Neural cell (in vitro differentiated cells): Measurements from ENCODE around the gene METTL16. TPM values are rescaled to one million over a fixed set of nuclear protein-coding genes. Genes with fewer than 3 reads are reported as not detected.

Experiments used
- H2AFZ ChIP-seq: fragments of 200-600, 300-800 bp; sonication (generic), shearing (Covaris generic); 2 replicates; pipeline ENCODE4 v1.6.0; 2014; ENCODE audit warnings: low read depth, mild to moderate bottlenecking, antibody characterized with exemption, low read length, moderate library complexity
- H3F3A ChIP-seq: fragments of 200-600 bp; shearing (Covaris generic); 2 replicates; pipeline ENCODE4 v1.6.1; 2016; ENCODE audit warnings: mild to moderate bottlenecking, moderate library complexity, mixed read lengths, antibody characterized with exemption, low read length; ENCODE audit not compliant: insufficient read depth, poor library complexity, severe bottlenecking
- H3K27ac ChIP-seq: fragments of 200-600, 300-800 bp; sonication (generic), shearing (Covaris generic); 2 replicates; pipeline ENCODE4 v1.5.1; 2014; ENCODE audit warnings: mild to moderate bottlenecking, low read length, moderate library complexity
- H3K27me3 ChIP-seq: fragments of 300-800, 200-600 bp; sonication (generic), shearing (Covaris generic); 2 replicates; pipeline ENCODE4 v1.6.0; 2014; ENCODE audit warnings: mild to moderate bottlenecking, low read depth, low read length, moderate library complexity; ENCODE audit not compliant: insufficient read depth
- H3K36me3 ChIP-seq: fragments of 300-800, 200-600 bp; sonication (generic), shearing (Covaris generic); 2 replicates; pipeline ENCODE4 v1.5.1; 2014; ENCODE audit warnings: mild to moderate bottlenecking, antibody characterized with exemption, low read length, moderate library complexity; ENCODE audit not compliant: insufficient read depth
- H3K4me2 ChIP-seq: fragments of 300-800, 200-600 bp; sonication (generic), shearing (Covaris generic); 2 replicates; pipeline ENCODE4 v1.6.0; 2014; ENCODE audit warnings: mild to moderate bottlenecking, low read length
- H3K4me3 ChIP-seq: fragments of 300-800, 200-600 bp; sonication (generic), shearing (Covaris generic); 2 replicates; pipeline ENCODE4 v1.5.1; 2014; ENCODE audit warnings: mild to moderate bottlenecking, low read length, moderate library complexity
- H3K79me2 ChIP-seq: fragments of 200-600 bp; shearing (Covaris generic); replicated peaks from 2 replicates; pipeline ENCODE4 v1.6.0; 2014; ENCODE audit warnings: mild to moderate bottlenecking, low read length, moderate library complexity; ENCODE audit not compliant: insufficient read depth
- H3K9ac ChIP-seq: fragments of 300-800, 200-600 bp; sonication (generic), shearing (Covaris generic); 2 replicates; pipeline ENCODE4 v1.6.1; 2016; ENCODE audit warnings: mild to moderate bottlenecking, low read length, mixed read lengths
- H3K9me2 ChIP-seq: fragments of 200-600 bp; shearing (Covaris generic); 2 replicates; pipeline ENCODE4 v1.6.1; 2016; ENCODE audit warnings: mild to moderate bottlenecking, low read length, mixed read lengths; ENCODE audit not compliant: insufficient read depth
- H3K9me3 ChIP-seq: fragments of 200-600, 300-800 bp; sonication (generic), shearing (Covaris generic); 2 replicates; pipeline ENCODE4 v1.6.1; 2016; ENCODE audit warnings: mild to moderate bottlenecking, mixed run types, low read length, moderate library complexity, mixed read lengths
- H4K20me1 ChIP-seq: fragments of 200-600 bp; shearing (Covaris generic); 2 replicates; pipeline ENCODE4 v1.6.1; 2016; ENCODE audit warnings: mild to moderate bottlenecking, mixed run types; ENCODE audit not compliant: insufficient read depth
- EP300 ChIP-seq: fragments of 450-650 bp; conservative IDR thresholded peaks from 2 replicates; pipeline ENCODE4 v1.6.1; 2014; ENCODE audit warnings: antibody characterized with exemption, mild to moderate bottlenecking, moderate library complexity; ENCODE audit not compliant: poor library complexity, severe bottlenecking
- EZH2 ChIP-seq: fragments of 200-600, 300-800 bp; shearing (Covaris generic), sonication (generic); IDR thresholded peaks from 2 replicates; pipeline ENCODE4 v1.6.1; 2014; ENCODE audit warnings: antibody characterized with exemption, low read length, borderline replicate concordance, mild to moderate bottlenecking; ENCODE audit not compliant: insufficient read depth, poor library complexity, severe bottlenecking
- MXI1 ChIP-seq: fragments of 450-650 bp; conservative IDR thresholded peaks from 2 replicates; pipeline ENCODE4 v1.6.1; 2014; ENCODE audit warnings: antibody characterized with exemption, mild to moderate bottlenecking; ENCODE audit not compliant: poor library complexity, severe bottlenecking
- POLR2AphosphoS5 ChIP-seq: IDR thresholded peaks from 2 replicates; pipeline ENCODE4 v1.6.1; 2012
- RAD21 ChIP-seq: fragments of 450-650 bp; conservative IDR thresholded peaks from 2 replicates; pipeline ENCODE4 v1.6.1; 2014; ENCODE audit warnings: antibody characterized with exemption, mild to moderate bottlenecking, moderate library complexity
- SMC3 ChIP-seq: fragments of 450-650 bp; conservative IDR thresholded peaks from 2 replicates; pipeline ENCODE4 v1.6.1; 2014; ENCODE audit warnings: antibody characterized with exemption, mild to moderate bottlenecking, moderate library complexity; ENCODE audit not compliant: poor library complexity
- TAF1 ChIP-seq: IDR thresholded peaks from 2 replicates; pipeline ENCODE4 v1.6.1; 2012; ENCODE audit warnings: low read depth
- polyA plus RNA-seq: library from polyadenylated mRNA; depleted of rRNA; stranded (reverse); fragments of >200 nt; gene quantifications from 2 replicates; pipeline ENCODE4 v1.2.3, GENCODE V29; 2014
- TF ChIP-seq, protein P1 (sequence below): IDR thresholded peaks from 2 replicates; pipeline ENCODE4 v1.6.1; 2012; ENCODE audit warnings: borderline replicate concordance
- TF ChIP-seq, protein P2 (sequence below): fragments of 450-650 bp; IDR thresholded peaks from 2 replicates; pipeline ENCODE4 v1.5.1; 2014; ENCODE audit warnings: antibody characterized with exemption, mild to moderate bottlenecking, moderate library complexity; ENCODE audit not compliant: poor library complexity, severe bottlenecking

METTL16 gene
- polyA plus RNA-seq, 1 donor from 2014 or later = 20.3 TPM

DNA sequence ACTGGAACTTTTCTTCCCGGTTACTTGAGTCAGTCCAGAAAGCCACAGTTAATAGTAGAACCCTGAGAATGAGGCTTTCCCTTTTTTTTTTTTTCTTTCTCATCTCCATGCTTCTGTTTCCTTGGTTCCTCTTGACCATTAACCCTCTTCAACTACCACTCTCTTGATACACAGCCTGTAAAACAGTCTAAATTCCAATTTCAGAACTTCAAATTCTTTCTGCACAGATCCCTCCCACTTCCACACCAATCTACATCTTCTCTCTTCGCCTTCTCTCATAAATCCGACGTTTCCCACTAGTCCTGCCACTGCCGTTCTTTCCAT lies 588 bp downstream of the METTL16 start:
- no peak for TF ChIP-seq RAD21
- TF ChIP-seq TAF1 = no peak
- TF ChIP-seq MXI1 = no peak
- no peak for TF ChIP-seq EZH2
- TF ChIP-seq POLR2AphosphoS5 = no peak
- TF ChIP-seq EP300 = no peak
- TF ChIP-seq, protein P1, sequence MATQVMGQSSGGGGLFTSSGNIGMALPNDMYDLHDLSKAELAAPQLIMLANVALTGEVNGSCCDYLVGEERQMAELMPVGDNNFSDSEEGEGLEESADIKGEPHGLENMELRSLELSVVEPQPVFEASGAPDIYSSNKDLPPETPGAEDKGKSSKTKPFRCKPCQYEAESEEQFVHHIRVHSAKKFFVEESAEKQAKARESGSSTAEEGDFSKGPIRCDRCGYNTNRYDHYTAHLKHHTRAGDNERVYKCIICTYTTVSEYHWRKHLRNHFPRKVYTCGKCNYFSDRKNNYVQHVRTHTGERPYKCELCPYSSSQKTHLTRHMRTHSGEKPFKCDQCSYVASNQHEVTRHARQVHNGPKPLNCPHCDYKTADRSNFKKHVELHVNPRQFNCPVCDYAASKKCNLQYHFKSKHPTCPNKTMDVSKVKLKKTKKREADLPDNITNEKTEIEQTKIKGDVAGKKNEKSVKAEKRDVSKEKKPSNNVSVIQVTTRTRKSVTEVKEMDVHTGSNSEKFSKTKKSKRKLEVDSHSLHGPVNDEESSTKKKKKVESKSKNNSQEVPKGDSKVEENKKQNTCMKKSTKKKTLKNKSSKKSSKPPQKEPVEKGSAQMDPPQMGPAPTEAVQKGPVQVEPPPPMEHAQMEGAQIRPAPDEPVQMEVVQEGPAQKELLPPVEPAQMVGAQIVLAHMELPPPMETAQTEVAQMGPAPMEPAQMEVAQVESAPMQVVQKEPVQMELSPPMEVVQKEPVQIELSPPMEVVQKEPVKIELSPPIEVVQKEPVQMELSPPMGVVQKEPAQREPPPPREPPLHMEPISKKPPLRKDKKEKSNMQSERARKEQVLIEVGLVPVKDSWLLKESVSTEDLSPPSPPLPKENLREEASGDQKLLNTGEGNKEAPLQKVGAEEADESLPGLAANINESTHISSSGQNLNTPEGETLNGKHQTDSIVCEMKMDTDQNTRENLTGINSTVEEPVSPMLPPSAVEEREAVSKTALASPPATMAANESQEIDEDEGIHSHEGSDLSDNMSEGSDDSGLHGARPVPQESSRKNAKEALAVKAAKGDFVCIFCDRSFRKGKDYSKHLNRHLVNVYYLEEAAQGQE = no peak
- TF ChIP-seq, protein P2, sequence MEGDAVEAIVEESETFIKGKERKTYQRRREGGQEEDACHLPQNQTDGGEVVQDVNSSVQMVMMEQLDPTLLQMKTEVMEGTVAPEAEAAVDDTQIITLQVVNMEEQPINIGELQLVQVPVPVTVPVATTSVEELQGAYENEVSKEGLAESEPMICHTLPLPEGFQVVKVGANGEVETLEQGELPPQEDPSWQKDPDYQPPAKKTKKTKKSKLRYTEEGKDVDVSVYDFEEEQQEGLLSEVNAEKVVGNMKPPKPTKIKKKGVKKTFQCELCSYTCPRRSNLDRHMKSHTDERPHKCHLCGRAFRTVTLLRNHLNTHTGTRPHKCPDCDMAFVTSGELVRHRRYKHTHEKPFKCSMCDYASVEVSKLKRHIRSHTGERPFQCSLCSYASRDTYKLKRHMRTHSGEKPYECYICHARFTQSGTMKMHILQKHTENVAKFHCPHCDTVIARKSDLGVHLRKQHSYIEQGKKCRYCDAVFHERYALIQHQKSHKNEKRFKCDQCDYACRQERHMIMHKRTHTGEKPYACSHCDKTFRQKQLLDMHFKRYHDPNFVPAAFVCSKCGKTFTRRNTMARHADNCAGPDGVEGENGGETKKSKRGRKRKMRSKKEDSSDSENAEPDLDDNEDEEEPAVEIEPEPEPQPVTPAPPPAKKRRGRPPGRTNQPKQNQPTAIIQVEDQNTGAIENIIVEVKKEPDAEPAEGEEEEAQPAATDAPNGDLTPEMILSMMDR = no peak
- TF ChIP-seq SMC3 = no peak
- peaks cover 7% of the 10 kb centered on the region for H3F3A ChIP-seq
- no peaks in the 10 kb centered on the region for H3K9me2 ChIP-seq
- H3K79me2 ChIP-seq = peaks cover 29% of the 10 kb centered on the region
- H3K27ac ChIP-seq = peak overlapping the region; percentile 91
- no peaks in the 10 kb centered on the region for H3K9me3 ChIP-seq
- H3K36me3 ChIP-seq = no peaks in the 10 kb centered on the region
- H3K27me3 ChIP-seq = no peaks in the 10 kb centered on the region
- peak overlapping the region; percentile 88 for H3K4me2 ChIP-seq
- H3K9ac ChIP-seq = peak overlapping the region; percentile 78
- peak overlapping the region; percentile 84 for H2AFZ ChIP-seq
- no peaks in the 10 kb centered on the region for H4K20me1 ChIP-seq
- H3K4me3 ChIP-seq = peak overlapping the region; percentile 67

DNA sequence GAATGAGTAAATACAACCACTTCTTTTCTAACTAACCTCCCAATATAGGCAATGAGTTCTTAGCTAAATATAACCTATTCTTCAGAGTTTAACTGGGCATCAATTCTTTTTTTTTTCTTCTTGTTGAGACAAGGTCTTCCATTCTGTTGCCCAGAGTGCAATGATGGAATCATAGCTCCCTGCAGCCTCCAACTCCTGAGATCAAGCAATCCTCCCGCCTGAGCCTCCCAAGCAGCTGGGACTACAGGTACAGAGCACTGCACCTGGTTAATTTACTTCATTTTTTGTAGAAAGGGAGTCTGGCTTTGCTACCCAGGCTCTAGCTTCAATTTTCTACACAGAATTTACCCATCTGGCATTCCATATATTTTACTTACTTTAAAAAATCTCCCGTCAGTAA lies 1.1 kb downstream of the METTL16 start:
- H3K4me3 ChIP-seq = peak overlapping the region; percentile 67
- peak overlapping the region; percentile 91 for H3K27ac ChIP-seq
- TF ChIP-seq, protein P2 = no peak
- no peak for TF ChIP-seq EZH2
- TF ChIP-seq SMC3 = no peak
- TF ChIP-seq MXI1 = no peak
- TF ChIP-seq RAD21 = no peak
- no peak for TF ChIP-seq POLR2AphosphoS5
- no peak for TF ChIP-seq TAF1
- no peak for TF ChIP-seq EP300
- TF ChIP-seq, protein P1 = no peak
- H3F3A ChIP-seq = peaks cover 7% of the 10 kb centered on the region
- H3K9me3 ChIP-seq = no peaks in the 10 kb centered on the region
- no peaks in the 10 kb centered on the region for H3K27me3 ChIP-seq
- no peaks in the 10 kb centered on the region for H3K36me3 ChIP-seq
- H3K79me2 ChIP-seq = peaks cover 33% of the 10 kb centered on the region
- H3K9me2 ChIP-seq = no peaks in the 10 kb centered on the region
- peak overlapping the region; percentile 88 for H3K4me2 ChIP-seq
- no peaks in the 10 kb centered on the region for H4K20me1 ChIP-seq
- H3K9ac ChIP-seq = peak overlapping the region; percentile 78
- no peak overlapping the region for H2AFZ ChIP-seq
